Testis (tissue), 5 donors: ENCODE measurements around the gene ATP2C1. TPM values are rescaled to one million over a fixed set of nuclear protein-coding genes. Genes with fewer than 3 reads are reported as not detected.
A peak's percentile ranks its signal among the peaks of the same experiment; 100 is the strongest.

Experiments used
- DNase-seq: peaks from one replicate; pipeline ENCODE4 v3.0.0-alpha.2; 2019
- H3K27ac ChIP-seq, 2 donors: fragments of 200-600 bp; sonication (generic); one replicate each; pipeline ENCODE4 v1.5.1; 2019
- H3K27me3 ChIP-seq: fragments of 200-600 bp; sonication (generic); one replicate; pipeline ENCODE4 v1.5.1; 2019
- H3K36me3 ChIP-seq: fragments of 200-600 bp; sonication (generic); one replicate; pipeline ENCODE4 v1.5.1; 2017; ENCODE audit warnings: low read depth; ENCODE audit errors: missing control alignments
- H3K4me1 ChIP-seq: fragments of 200-600 bp; sonication (generic); one replicate; pipeline ENCODE4 v1.5.1; 2019
- H3K4me3 ChIP-seq, 2 donors: fragments of 200-600 bp; sonication (generic); one replicate each; pipeline ENCODE4 v1.5.1; 2017 to 2019
- H3K9me3 ChIP-seq: fragments of 200-600 bp; sonication (generic); one replicate; pipeline ENCODE4 v1.5.1; 2017
- CTCF ChIP-seq, 3 experiments: fragments of 450-650 bp in 2 of 3; fragments of 200-600 bp in 1 of 3; sonication (generic) in 1 of 3; IDR thresholded peaks; one replicate each; pipeline ENCODE4 v1.5.1; 2016 to 2019; ENCODE audit warnings: antibody characterized with exemption in 3 of 3, mild to moderate bottlenecking in 2 of 3, moderate library complexity in 1 of 3
- POLR2A ChIP-seq: fragments of 450-650 bp; IDR thresholded peaks from one replicate; pipeline ENCODE4 v1.6.1; 2017; ENCODE audit warnings: antibody characterized with exemption, mild to moderate bottlenecking, moderate library complexity
- WGBS, 2 donors: methylation state at CpG; one replicate each; pipeline ENCODE4 v1.1.5; 2018; 5-methylcytosine and 5-hydroxymethylcytosine counted together
- intact Hi-C: fragments of 100-400 bp; cut with DNase I; formaldehyde crosslinking; loops from one replicate; pipeline ENCODE4 v1.15.1; 2023; ENCODE audit warnings: low total_unique reads
- long read RNA-seq, 2 donors: transcript quantifications; one replicate each; lab custom pipeline, GENCODE V29; 2026
- polyA plus RNA-seq: library from polyadenylated mRNA; stranded (reverse); fragments of 350-450 nt; fragmentation: Illumina TruSeq; extraction: RNeasy Lipid Tissue Mini Kit (QIAGEN cat#74804); gene quantifications from one replicate; pipeline ENCODE4 v1.2.3, GENCODE V29; 2014; ENCODE audit warnings: low read depth, low replicate concordance; ENCODE audit not compliant: insufficient read depth
- total RNA-seq, 2 donors: library from RNA; depleted of rRNA; stranded (reverse); fragments of >200 nt; gene quantifications; one replicate each; pipeline ENCODE4 v1.2.3, GENCODE V29; 2016

Gene ATP2C1
- total RNA-seq: 100 to 1,000 TPM in 1 of 2 donors, 10 to 100 TPM in 1; 88.0 to 103 TPM
- polyA plus RNA-seq: 51.0 TPM
- long read RNA-seq, donor 1, full-length matches to known transcripts: 10 of 28 reads
- long read RNA-seq, donor 1, partial matches to known transcripts: 18 of 28 reads
- long read RNA-seq, donor 1, other reads (novel, unspliced or antisense): 0 of 28 reads
- long read RNA-seq, donor 2, full-length matches to known transcripts: 7 of 7 reads
- long read RNA-seq, donor 2, partial matches to known transcripts: 0 of 7 reads
- long read RNA-seq, donor 2, other reads (novel, unspliced or antisense): 0 of 7 reads

GRCh38 chr3:130893376-130894129 is at the start of gene ATP2C1:
Gene ATP2C1, plus strand, starts transcription at chr3:130894084. Its CDS starts 686 bp downstream, at chr3:130894770.
- 0% methylated on average over 18 to 55 of the region's 69 CpGs for WGBS, 2 donors
- peak within 1 kb of the TSS; percentile 95 to 97 for H3K27ac ChIP-seq
- peak within 1 kb of the TSS; percentile 86 to 94 for H3K4me3 ChIP-seq
- intact Hi-C loops: no loop called here
- TF ChIP-seq POLR2A (peak; percentile 66), CTCF (IDR thresholded peaks at IDR 0.05) (no peak)
- no peaks in the 10 kb centered on the region for H3K36me3 ChIP-seq
- H3K4me1 ChIP-seq: peaks cover 22% of the 10 kb centered on the region
- no peaks in the 10 kb centered on the region for H3K27me3 ChIP-seq
- peak; percentile 95 for DNase-seq
- no peaks in the 10 kb centered on the region for H3K9me3 ChIP-seq

- no peaks in the 10 kb centered on the region for H3K4me1 ChIP-seq
- H3K27ac ChIP-seq: no peak overlapping the region
- H3K4me3 ChIP-seq: no peak overlapping the region
- DNase-seq: no peak
- no peaks in the 10 kb centered on the region for H3K9me3 ChIP-seq
- intact Hi-C loops: no loop called here
- TF ChIP-seq CTCF (IDR thresholded peaks at IDR 0.05) (no peak), POLR2A (no peak)
- no peaks in the 10 kb centered on the region for H3K27me3 ChIP-seq
- 93 to 95% methylated on average over 1 of the region's 1 CpG for WGBS, 2 donors
- H3K36me3 ChIP-seq: no peaks in the 10 kb centered on the region
Measured at GRCh38 chr3:130844462-130844861, 49.4 kb upstream of the ATP2C1 start.

- no peak for DNase-seq
- Histone ChIP-seq H3K36me3 (no peaks in the 10 kb centered on the region), H3K4me3 (no peak overlapping the region), H3K4me1 (peaks cover 5% of the 10 kb centered on the region), H3K27ac (no peak overlapping the region), H3K9me3 (no peaks in the 10 kb centered on the region), H3K27me3 (no peaks in the 10 kb centered on the region)
- WGBS, 2 donors: 89 to 95% methylated on average over 1 of the region's 1 CpG
- intact Hi-C loops: no loop called here
- TF ChIP-seq POLR2A: no peak
- no peak for TF ChIP-seq CTCF (IDR thresholded peaks at IDR 0.05)
Measured at GRCh38 chr3:130846181-130846580, 47.7 kb upstream of the ATP2C1 start.

- H3K4me1 ChIP-seq: peaks cover 8% of the 10 kb centered on the region
- H3K9me3 ChIP-seq: no peaks in the 10 kb centered on the region
- no peak overlapping the region for H3K4me3 ChIP-seq
- TF ChIP-seq CTCF (IDR thresholded peaks at IDR 0.05): no peak
- TF ChIP-seq POLR2A: no peak
- intact Hi-C loops: no loop called here
- no peaks in the 10 kb centered on the region for H3K36me3 ChIP-seq
- peak overlapping the region in 1 of 2 donors; percentile 80 for H3K27ac ChIP-seq
- no peaks in the 10 kb centered on the region for H3K27me3 ChIP-seq
- WGBS, 2 donors: 31% methylated on average over 1 of the region's 1 CpG; no CpG with 5 or more reads in 1 of the 2 donors
- peak; percentile 20 for DNase-seq
Measured at GRCh38 chr3:130849091-130849552, 44.8 kb upstream of the ATP2C1 start.
